ENCODE results near the gene CRTC3.
"Not testable (repeated sequence)": the region's sequence is repeated elsewhere in the genome, so short reads cannot be mapped to it uniquely, and the experiment has no call there.

CRTC3 gene

DNA sequence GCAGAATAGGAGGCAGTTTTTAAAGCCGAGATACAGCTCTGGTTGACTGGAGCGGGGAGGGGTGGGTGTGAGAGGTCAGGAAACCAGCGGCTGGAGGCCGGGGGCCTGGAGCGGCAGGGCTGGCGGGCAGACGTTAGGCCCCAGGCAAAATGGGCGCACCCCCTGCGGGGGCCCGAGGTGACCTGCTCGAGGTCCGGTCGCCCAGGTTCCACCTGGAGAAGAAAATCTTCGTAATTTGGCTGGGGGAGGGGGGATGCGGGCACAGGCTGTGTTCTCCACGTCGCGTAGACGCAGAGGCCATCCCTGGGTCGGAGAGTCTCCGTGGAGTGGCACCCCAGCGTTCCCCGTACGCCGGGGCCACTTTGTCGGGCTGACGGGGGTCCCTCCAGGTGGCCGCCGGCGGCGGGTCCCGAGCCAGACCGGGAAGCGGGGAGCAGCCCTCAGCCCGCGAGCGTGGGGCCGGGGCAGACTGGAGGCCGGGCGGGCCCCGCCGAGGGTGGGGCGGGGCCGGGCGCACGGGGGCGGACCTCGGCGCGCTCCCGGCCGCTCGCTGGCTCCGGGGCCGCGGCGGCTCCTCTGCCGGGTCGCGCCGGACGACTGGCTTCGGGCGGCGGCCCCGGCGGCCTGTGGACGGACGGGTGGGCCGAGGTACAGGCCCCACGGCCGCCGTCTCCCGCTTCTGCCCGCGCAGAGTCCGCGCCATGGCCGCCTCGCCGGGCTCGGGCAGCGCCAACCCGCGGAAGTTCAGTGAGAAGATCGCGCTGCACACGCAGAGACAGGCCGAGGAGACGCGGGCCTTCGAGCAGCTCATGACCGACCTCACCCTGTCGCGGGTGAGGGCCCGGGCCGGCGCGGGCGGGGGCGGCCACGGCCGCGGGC is at the start of gene CRTC3:
Gene CRTC3 (plus strand): TSS at position 553 of the 879 bp plus-strand sequence. CDS start 149 bp downstream, at position 702.
- peak; percentile 16 for DNase-seq

- DNase-seq, result no peak
Observed at GRCh38 chr15:90481023-90481422, 48.7 kb upstream of the CRTC3 start.

DNA sequence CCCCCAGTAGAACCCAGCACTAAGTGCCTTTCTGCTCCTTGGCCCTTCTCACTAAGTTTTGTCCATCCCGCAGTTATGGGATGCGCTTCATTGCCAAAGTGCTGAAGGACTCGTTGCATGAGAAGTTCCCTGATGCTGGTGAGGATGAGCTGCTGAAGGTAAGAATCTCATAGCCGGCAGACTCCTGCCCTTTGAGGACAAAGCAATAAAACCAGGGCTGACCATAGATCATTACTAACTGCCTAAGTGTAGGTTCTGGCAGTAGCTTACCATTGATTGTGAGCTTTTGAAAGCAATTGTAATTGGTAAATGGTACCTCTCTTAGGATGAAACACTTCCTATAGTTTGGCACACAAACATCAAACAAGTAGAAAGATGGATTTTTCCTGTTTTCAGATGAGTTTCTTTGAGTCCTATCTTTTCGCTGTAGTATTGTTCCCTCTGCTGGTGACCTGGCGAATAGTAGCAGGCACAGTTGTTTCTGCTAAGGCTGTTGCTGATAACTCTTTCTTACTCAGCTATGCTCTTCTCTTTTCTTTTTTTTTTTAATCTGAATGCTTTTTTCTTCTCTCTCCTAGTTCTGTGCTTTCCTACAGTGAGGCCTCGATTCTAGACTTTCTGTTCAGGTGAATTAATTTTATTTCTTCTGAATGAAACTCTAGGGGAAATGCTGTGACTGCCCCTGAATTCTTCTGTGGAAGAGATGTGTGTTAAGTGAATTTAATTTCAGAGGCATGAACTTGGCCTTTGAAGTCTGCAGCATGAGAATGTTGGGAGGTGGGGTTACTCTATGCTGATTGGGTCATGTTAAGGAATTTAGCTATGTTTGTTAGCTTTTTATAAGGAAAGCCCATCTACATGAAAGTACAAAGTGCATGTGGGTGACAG is 47.4 kb upstream of the CRTC3 start:
- DNase-seq, result no peak

GRCh38 chr15:90483012-90483307 is 46.8 kb upstream of the CRTC3 start:
- no peak for DNase-seq

- DNase-seq, result no peak
Observed at GRCh38 chr15:90483637-90484036, 46.1 kb upstream of the CRTC3 start.

- DNase-seq, result no peak
Observed at GRCh38 chr15:90487186-90487585, 42.5 kb upstream of the CRTC3 start.

- no peak for DNase-seq
Observed at GRCh38 chr15:90489514-90489913, 40.2 kb upstream of the CRTC3 start.

GRCh38 chr15:90489944-90490343 is 39.8 kb upstream of the CRTC3 start:
- no peak for DNase-seq

DNA sequence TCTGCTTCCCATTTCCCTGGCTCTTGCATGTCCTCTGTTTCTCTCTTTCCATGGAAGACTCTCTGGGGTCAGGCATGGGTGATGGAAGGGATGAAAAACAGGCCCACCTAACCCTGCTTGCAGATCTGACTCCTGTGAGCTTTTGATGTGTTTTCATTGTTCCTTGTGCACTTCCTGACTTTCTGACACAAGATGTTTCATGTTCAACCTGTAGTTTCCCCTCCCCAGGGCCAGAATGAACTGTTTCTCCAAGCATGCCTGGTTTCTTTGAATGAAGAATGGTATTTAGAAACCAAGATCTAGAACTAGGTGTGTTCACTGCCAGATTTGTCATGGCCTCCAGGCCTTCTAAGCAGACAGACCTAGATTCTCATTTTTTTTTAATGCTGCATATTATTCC is 36.1 kb upstream of the CRTC3 start:
- DNase-seq, result no peak

GRCh38 chr15:90495067-90495466 is 34.7 kb upstream of the CRTC3 start:
- DNase-seq, result no peak

GRCh38 chr15:90496791-90497190 is 32.9 kb upstream of the CRTC3 start:
- DNase-seq, result no peak

GRCh38 chr15:90497376-90497775 is 32.3 kb upstream of the CRTC3 start:
- no peak for DNase-seq

DNA sequence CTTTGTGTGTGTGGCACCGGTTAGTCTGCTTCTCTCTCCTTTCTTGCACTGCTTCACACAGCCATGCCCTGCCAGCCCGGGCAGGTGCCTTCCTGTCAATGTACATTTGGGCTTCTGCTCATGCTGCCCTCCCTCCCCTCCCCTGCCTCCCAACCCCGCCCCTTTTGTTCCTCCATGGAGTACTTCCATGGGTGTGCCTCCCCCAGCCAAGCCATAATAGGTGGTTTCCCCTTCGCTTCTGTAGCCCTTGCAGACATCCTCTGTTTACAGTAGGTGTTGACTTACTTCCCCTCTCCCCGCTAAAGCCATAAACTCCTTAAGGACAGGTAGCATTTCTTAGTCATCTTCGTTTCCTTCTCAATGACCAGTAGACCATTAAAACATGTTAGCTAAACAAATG is 31.8 kb upstream of the CRTC3 start:
- DNase-seq, result no peak

DNA sequence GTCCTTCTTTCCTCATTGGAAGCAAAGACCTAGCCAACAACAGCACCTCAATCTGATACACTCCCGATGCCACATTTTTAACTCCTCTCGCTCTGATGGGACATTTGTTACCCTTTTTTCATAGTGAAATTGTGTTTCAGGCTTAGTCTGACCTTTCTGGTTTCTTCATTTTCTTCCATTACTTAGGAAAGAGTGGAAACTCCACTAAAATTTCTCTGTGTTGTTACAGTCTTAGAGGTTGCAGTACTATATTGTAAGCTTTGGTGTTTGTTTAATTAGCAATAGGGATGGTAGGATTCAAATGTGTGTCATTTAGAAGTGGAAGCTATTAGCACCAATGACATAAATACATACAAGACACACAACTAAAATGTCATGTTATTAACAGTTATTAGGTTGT is 29.6 kb upstream of the CRTC3 start:
- DNase-seq, result no peak

- DNase-seq, result no peak
Observed at GRCh38 chr15:90501898-90502297, 27.8 kb upstream of the CRTC3 start.

DNA sequence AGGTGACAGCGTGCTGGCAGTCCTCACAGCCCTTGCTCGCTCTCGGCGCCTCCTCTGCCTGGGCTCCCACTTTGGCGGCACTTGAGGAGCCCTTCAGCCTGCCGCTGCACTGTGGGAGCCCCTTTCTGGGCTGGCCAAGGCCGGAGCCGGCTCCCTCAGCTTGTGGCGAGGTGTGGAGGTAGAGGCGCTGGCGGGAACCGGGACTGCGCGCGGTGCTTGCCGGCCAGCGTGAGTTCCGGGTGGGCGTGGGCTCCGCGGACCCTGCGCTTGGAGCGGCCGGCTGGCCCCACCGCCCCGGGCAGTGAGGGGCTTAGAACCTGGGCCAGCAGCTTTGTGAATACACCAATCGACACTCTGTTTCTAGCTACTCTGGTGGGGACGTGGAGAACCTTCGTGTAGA is 18.9 kb upstream of the CRTC3 start:
- not testable (repeated sequence) for DNase-seq

GRCh38 chr15:90511211-90511618 is 18.5 kb upstream of the CRTC3 start:
- DNase-seq, result not testable (repeated sequence)

DNA sequence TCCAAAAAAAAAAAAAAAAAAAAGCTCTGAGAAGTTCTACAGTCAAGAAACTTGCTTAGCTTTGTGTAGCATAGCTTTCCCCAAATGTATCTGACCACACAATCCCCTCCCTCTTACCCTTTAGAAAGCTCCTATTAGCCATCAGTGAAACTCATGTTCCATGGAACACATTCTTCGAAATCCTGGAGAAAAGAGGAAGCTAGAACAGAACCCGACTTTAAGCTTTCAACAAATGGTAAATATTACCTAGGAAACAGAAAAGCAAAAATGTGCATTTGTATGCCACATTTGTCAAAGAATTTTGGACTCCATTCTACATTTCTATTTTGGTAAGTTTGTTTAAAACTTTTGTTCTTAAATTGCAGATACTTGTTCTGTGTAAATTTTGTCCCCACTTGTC is 17.4 kb upstream of the CRTC3 start:
- no peak for DNase-seq

GRCh38 chr15:90512981-90513380 is 16.7 kb upstream of the CRTC3 start:
- no peak for DNase-seq

DNA sequence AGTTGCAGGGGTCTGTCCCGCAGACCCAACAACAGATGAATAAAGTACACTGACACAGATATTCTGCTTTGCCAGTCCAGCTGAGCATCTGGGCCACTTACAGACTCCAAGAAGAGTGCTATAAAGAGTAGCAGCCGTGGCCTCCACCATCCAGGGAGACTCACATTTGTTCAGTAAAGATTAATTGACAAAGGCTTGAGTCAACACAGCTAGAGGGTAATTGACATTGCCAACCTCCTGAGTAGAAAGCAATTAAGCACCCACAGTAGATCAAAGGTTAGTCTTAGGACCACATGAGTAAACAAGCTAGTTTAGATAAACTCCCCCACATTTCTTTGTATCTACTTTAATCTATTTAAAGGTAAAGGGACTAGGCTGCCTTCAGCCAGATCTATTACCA is 16.3 kb upstream of the CRTC3 start:
- DNase-seq, result no peak

- DNase-seq, result not testable (repeated sequence)
Observed at GRCh38 chr15:90513893-90514292, 15.8 kb upstream of the CRTC3 start.

DNA sequence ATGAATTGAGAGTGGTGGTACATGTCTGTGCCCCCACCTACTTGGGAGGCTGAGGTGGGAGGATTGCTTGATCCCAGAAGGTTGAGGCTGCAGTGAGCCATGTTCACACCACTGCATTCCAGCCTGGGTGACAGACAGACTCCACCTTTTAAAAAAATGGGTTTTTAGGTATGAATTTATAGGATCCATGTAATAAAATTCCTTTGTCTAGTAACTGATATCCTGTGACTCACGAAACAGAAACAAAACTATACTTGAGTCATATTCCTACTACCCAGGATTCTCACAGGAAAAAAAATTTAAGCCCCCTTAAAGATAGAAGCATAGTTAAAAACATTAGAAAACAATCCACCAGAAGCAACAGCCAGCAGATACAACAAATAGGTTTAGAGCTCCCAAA is 10.0 kb upstream of the CRTC3 start:
- no peak for DNase-seq

DNA sequence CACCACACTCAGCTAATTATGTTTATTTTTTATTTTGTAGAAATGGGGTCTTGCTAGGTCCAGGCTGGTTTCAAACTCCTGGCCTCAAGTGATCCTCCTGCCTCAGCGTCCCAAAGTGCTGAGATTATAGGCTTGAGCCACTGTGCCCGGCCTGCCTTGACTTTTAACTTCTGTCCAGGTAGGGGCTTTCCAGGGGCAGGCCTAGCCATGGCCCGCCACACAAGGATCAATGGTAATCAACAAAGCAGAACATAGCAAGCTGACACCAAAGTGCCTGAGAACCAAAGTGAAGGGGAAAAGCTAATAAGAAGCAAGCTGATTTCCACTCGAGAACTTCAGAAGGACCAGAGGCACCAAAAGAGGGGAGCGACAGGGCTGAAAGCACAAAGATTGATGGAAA is 9.4 kb upstream of the CRTC3 start:
- DNase-seq, result no peak

DNA sequence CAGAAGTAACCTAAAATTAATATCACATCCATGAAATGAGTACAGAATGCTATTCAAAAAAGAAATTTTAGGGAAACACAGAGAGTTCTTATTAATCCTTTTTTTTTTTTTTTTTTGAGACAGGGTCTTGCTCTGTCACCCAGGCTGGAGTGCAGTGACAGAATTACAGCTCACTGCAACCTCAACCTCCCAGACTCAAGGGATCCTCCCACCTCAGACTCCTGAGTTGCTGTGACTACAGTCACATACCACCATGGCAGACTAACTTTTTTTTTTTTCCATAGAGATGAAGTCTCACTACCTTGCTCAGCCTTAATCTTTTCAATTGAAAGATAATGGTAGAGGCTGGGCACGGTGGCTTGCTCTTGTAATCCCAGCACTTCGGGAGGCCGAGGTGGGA is 6.3 kb upstream of the CRTC3 start:
- DNase-seq, result no peak
